DMS79 (cell line): ENCODE data around the gene ZDHHC18.

Source experiments
- DNase-seq: peaks from one replicate; lab custom pipeline; 2025; lab: John Stamatoyannopoulos, UW

The ZDHHC18 gene

DNA sequence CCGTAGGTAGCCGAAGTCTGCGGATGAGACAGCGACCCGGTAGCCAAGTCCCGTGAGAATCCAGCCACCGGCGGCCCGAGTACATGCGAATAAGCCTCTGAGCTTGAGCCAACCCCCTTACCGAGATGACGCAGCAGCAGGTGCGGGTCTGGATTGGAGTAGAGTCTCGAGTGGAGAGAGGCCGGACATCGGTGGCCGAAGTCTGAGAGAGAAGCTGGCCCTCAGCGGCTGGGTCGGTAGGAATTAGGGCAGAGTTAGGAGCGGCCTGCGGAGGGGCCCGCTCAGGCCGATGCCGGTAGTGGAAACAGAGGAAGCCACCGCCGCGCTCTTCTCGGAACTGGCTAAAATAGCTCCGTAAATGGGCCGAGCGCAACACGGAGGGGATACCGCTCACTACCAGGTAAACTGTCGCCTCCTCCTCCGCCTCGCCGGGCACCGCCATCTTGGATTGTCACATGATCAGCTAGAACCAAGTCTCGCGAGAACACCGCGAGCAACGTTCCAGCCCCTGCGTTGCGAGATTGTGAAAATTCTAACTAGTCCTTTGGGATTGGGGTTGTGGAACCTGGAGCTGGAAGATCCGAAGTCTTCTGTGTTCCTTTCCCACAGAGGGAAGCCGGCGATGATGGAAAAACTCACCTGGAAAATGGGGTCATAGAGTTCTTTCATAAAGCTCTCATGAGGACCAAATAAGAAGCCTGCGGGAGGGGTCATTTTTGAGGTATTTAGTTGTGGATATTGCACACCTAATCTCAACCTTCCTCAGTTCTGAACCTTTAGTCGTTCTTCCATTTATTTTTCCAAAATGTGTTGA lies 73.7 kb downstream of the ZDHHC18 start, which contains the start of gene GPATCH3:
TSS of gene GPATCH3 (minus strand) at position 467 of the 814 bp plus-strand sequence. CDS start at position 442, 25 bp downstream.
- peak; percentile 91 for DNase-seq

DNA sequence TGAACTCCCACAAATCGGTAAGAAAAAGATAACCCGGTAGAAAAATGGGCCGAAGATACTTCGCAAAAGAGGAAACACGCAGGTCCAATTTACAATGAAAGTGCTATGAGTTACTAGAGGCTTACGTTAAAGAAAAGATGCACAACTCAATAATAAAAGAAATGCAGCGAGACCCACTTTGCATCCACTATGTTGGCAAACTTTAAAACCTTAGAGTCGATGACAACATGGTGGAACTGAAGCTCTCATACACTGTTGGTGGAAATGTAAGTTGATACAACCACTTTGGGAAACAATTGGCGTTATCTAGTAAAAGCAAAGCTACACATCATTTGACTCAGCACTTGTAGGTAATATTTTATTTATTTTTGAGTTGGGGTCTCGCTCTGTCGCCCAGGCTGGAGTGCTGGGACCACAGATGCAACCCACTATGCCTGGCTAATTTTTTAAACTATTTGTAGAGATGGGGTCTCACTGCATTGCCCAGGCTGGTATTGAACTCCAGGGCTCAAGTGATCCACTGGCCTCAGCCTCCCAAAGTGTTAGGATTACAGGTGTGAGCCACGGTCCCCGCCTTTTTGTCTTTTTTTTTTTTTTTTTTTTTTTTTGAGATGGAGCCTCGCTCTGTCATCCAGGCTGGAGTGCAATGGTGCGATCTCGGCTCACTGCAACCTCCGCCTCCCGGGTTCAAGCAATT lies 74.5 kb downstream of the ZDHHC18 start:
- DNase-seq: no peak
